Loucy (cell line): Measurements from ENCODE around the gene PYDC2.

Experiments
- H2AFZ ChIP-seq: fragments of 200-600 bp; sonication (generic); 2 replicates; pipeline ENCODE4 v1.6.0; 2016; ENCODE audit warnings: antibody characterized with exemption, mild to moderate bottlenecking, low read length, moderate library complexity
- H3F3A ChIP-seq: fragments of 200-600 bp; 2 replicates; pipeline ENCODE4 v1.6.0; 2016; ENCODE audit warnings: antibody characterized with exemption, low read depth, mild to moderate bottlenecking
- H3K27me3 ChIP-seq: fragments of 200-600 bp; sonication (generic); 2 replicates; pipeline ENCODE4 v1.6.1; 2014; ENCODE audit warnings: low read length, mild to moderate bottlenecking; ENCODE audit not compliant: insufficient read depth, poor library complexity, severe bottlenecking
- H3K36me3 ChIP-seq: fragments of 200-600 bp; sonication (generic); 2 replicates; pipeline ENCODE4 v1.6.1; 2016; ENCODE audit warnings: low read length; ENCODE audit not compliant: insufficient read depth
- H3K4me1 ChIP-seq: fragments of 200-600 bp; sonication (generic); 2 replicates; pipeline ENCODE4 v1.5.1; 2014; ENCODE audit warnings: low read length, mild to moderate bottlenecking; ENCODE audit not compliant: insufficient read depth, poor library complexity, severe bottlenecking
- H3K4me2 ChIP-seq: fragments of 200-600 bp; sonication (generic); 2 replicates; pipeline ENCODE4 v1.6.0; 2014; ENCODE audit warnings: antibody characterized with exemption, low read length, low read depth, mild to moderate bottlenecking; ENCODE audit not compliant: poor library complexity, severe bottlenecking
- H3K4me3 ChIP-seq: fragments of 200-600 bp; sonication (generic); 2 replicates; pipeline ENCODE4 v1.5.1; 2014; ENCODE audit warnings: low read length, mild to moderate bottlenecking, mixed read lengths; ENCODE audit not compliant: poor library complexity, severe bottlenecking
- H3K79me2 ChIP-seq: fragments of 200-600 bp; sonication (generic); 2 replicates; pipeline ENCODE4 v1.6.1; 2014; ENCODE audit warnings: low read length; ENCODE audit not compliant: insufficient read depth
- H3K9ac ChIP-seq: fragments of 200-600 bp; sonication (generic); 2 replicates; pipeline ENCODE4 v1.6.0; 2014; ENCODE audit warnings: mild to moderate bottlenecking, low read depth, low read length, moderate library complexity; ENCODE audit not compliant: poor library complexity, severe bottlenecking
- H3K9me2 ChIP-seq: fragments of 200-600 bp; sonication (generic); replicated peaks from 2 replicates; pipeline ENCODE4 v1.6.1; 2016; ENCODE audit warnings: low read depth, low read length, mixed read lengths
- H3K9me3 ChIP-seq: fragments of 200-600 bp; sonication (generic); 2 replicates; pipeline ENCODE4 v1.6.1; 2014; ENCODE audit warnings: mild to moderate bottlenecking, antibody characterized with exemption, low read length, low read depth; ENCODE audit not compliant: insufficient read depth
- H4K20me1 ChIP-seq: fragments of 200-600 bp; sonication (generic); 2 replicates; pipeline ENCODE4 v1.6.0; 2014; ENCODE audit warnings: antibody characterized with exemption, low read length, mild to moderate bottlenecking; ENCODE audit not compliant: insufficient read depth, poor library complexity, severe bottlenecking
- EZH2phosphoT487 ChIP-seq: fragments of 200-600 bp; IDR thresholded peaks from 2 replicates; pipeline ENCODE4 v1.6.1; 2018; ENCODE audit warnings: antibody characterized with exemption, mild to moderate bottlenecking, moderate library complexity, borderline replicate concordance
- TF ChIP-seq, protein P1 (sequence below): fragments of 200-600 bp; sonication (generic); conservative IDR thresholded peaks from 2 replicates; pipeline ENCODE4 v1.5.1; 2014; ENCODE audit warnings: mild to moderate bottlenecking, antibody characterized with exemption, low read length

PYDC2 gene

GRCh38 chr3:191420771-191421170, 40.2 kb upstream of the PYDC2 start:
- Histone ChIP-seq H3K27me3 (no peaks in the 10 kb centered on the region), H3K4me2 (no peak overlapping the region), H3K4me3 (no peak overlapping the region), H4K20me1 (no peaks in the 10 kb centered on the region), H3K4me1 (no peaks in the 10 kb centered on the region), H3K36me3 (no peaks in the 10 kb centered on the region), H3K79me2 (no peaks in the 10 kb centered on the region), H3K9ac (no peak overlapping the region), H3K9me2 (no peaks in the 10 kb centered on the region), H3K9me3 (no peaks in the 10 kb centered on the region), H2AFZ (no peak overlapping the region), H3F3A (no peaks in the 10 kb centered on the region)
- TF ChIP-seq EZH2phosphoT487: no peak
- TF ChIP-seq, protein P1, sequence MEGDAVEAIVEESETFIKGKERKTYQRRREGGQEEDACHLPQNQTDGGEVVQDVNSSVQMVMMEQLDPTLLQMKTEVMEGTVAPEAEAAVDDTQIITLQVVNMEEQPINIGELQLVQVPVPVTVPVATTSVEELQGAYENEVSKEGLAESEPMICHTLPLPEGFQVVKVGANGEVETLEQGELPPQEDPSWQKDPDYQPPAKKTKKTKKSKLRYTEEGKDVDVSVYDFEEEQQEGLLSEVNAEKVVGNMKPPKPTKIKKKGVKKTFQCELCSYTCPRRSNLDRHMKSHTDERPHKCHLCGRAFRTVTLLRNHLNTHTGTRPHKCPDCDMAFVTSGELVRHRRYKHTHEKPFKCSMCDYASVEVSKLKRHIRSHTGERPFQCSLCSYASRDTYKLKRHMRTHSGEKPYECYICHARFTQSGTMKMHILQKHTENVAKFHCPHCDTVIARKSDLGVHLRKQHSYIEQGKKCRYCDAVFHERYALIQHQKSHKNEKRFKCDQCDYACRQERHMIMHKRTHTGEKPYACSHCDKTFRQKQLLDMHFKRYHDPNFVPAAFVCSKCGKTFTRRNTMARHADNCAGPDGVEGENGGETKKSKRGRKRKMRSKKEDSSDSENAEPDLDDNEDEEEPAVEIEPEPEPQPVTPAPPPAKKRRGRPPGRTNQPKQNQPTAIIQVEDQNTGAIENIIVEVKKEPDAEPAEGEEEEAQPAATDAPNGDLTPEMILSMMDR: no peak

GRCh38 chr3:191424881-191425280, 36.1 kb upstream of the PYDC2 start:
- H3K9me2 ChIP-seq: no peaks in the 10 kb centered on the region
- H3K36me3 ChIP-seq: no peaks in the 10 kb centered on the region
- H3K9ac ChIP-seq: no peak overlapping the region
- H4K20me1 ChIP-seq: no peaks in the 10 kb centered on the region
- no peaks in the 10 kb centered on the region for H3K79me2 ChIP-seq
- H3K27me3 ChIP-seq: no peaks in the 10 kb centered on the region
- no peak overlapping the region for H3K4me2 ChIP-seq
- TF ChIP-seq EZH2phosphoT487: no peak
- TF ChIP-seq, protein P1: no peak
- no peaks in the 10 kb centered on the region for H3K9me3 ChIP-seq
- no peak overlapping the region for H3K4me3 ChIP-seq
- no peak overlapping the region for H2AFZ ChIP-seq
- H3F3A ChIP-seq: no peaks in the 10 kb centered on the region
- H3K4me1 ChIP-seq: no peaks in the 10 kb centered on the region

GRCh38 chr3:191425322-191425734, 35.6 kb upstream of the PYDC2 start:
- Histone ChIP-seq H4K20me1 (no peaks in the 10 kb centered on the region), H3F3A (no peaks in the 10 kb centered on the region), H3K9ac (no peak overlapping the region), H2AFZ (no peak overlapping the region), H3K4me3 (no peak overlapping the region), H3K27me3 (no peaks in the 10 kb centered on the region), H3K36me3 (no peaks in the 10 kb centered on the region), H3K9me2 (no peaks in the 10 kb centered on the region), H3K79me2 (no peaks in the 10 kb centered on the region), H3K9me3 (no peaks in the 10 kb centered on the region), H3K4me1 (no peaks in the 10 kb centered on the region), H3K4me2 (no peak overlapping the region)
- TF ChIP-seq, protein P1: no peak
- no peak for TF ChIP-seq EZH2phosphoT487
